Muscle layer of duodenum (tissue), 2 donors: ENCODE results near the gene GOT1.

ENCODE experiments used
- H3K27ac ChIP-seq: one replicate; pipeline ENCODE4 v1.7.0; 2013; ENCODE audit warnings: mild to moderate bottlenecking, low read length
- H3K27me3 ChIP-seq: one replicate; pipeline ENCODE4 v1.7.0; 2013; ENCODE audit warnings: low read depth, mild to moderate bottlenecking, control low read depth, low read length
- H3K36me3 ChIP-seq, 2 donors: one replicate each; pipeline ENCODE4 v1.7.0; 2013; ENCODE audit warnings: low read length in 2 of 2, control low read depth in 1 of 2, mild to moderate bottlenecking in 1 of 2; ENCODE audit not compliant: insufficient read depth in 2 of 2, control insufficient read depth in 1 of 2
- H3K4me1 ChIP-seq, 2 donors: one replicate each; pipeline ENCODE4 v1.7.0; 2013; ENCODE audit warnings: low read length in 2 of 2, mild to moderate bottlenecking in 2 of 2, control low read depth in 1 of 2, moderate library complexity in 1 of 2; ENCODE audit not compliant: insufficient read depth in 2 of 2, control insufficient read depth in 1 of 2
- H3K4me3 ChIP-seq, 2 donors: one replicate each; pipeline ENCODE4 v1.7.0; 2013; ENCODE audit warnings: low read length in 2 of 2, low read depth in 1 of 2, mild to moderate bottlenecking in 1 of 2
- H3K9me3 ChIP-seq, 2 donors: one replicate each; pipeline ENCODE4 v1.7.0; 2013; ENCODE audit warnings: low read length in 2 of 2, control low read depth in 1 of 2, mild to moderate bottlenecking in 1 of 2; ENCODE audit not compliant: control insufficient read depth in 1 of 2
- donor health status: healthy.

The GOT1 gene

DNA sequence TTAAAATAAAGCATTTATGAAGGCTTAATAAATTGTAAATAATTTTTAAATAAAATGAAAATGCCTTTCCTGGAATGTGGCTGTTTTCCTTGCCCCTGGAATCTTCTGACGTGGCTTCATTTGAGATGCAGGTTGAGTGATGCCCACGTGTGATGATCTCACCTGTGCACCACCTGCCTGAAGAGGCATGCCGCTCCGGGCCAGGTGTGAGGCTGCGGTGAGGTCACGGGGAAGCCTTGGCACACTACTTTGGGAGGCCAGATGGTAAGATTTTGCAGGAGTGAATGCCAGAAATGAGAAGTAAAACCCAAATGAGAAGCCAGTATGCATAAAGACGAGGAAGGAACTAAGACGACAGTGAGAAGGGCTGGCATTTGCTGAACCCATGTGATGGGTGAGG is 36.2 kb downstream of the GOT1 start:
- H3K27ac ChIP-seq: no peak overlapping the region
- H3K36me3 ChIP-seq: peaks cover 19 to 27% of the 10 kb centered on the region in 2 donors
- H3K4me1 ChIP-seq: peaks cover 0 to 4% of the 10 kb centered on the region in 2 donors
- no peaks in the 10 kb centered on the region for H3K27me3 ChIP-seq
- no peaks in the 10 kb centered on the region for H3K9me3 ChIP-seq
- no peak overlapping the region for H3K4me3 ChIP-seq

DNA sequence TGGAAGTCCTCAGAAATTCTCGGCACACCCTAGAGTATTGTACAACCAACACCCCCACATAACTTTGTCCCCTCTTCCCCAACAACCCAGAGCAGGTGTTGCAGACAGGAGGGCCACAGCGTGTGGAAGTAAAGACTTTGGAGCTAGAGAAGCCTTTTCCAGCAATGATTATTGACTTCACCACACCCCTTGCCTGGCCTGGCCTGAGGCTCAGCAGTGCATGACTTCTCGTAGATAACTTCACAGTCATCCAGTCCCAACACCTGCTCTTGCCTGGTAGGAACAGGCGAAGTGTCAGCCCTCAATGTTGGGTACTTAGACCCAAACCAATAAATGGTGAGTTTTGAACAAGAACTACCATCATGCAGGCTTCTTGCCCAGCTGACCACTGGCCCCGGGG is 36.7 kb downstream of the GOT1 start:
- peaks cover 0 to 4% of the 10 kb centered on the region in 2 donors for H3K4me1 ChIP-seq
- H3K27ac ChIP-seq: no peak overlapping the region
- H3K4me3 ChIP-seq: no peak overlapping the region
- no peaks in the 10 kb centered on the region for H3K9me3 ChIP-seq
- peaks cover 15 to 21% of the 10 kb centered on the region in 2 donors for H3K36me3 ChIP-seq
- H3K27me3 ChIP-seq: no peaks in the 10 kb centered on the region

DNA sequence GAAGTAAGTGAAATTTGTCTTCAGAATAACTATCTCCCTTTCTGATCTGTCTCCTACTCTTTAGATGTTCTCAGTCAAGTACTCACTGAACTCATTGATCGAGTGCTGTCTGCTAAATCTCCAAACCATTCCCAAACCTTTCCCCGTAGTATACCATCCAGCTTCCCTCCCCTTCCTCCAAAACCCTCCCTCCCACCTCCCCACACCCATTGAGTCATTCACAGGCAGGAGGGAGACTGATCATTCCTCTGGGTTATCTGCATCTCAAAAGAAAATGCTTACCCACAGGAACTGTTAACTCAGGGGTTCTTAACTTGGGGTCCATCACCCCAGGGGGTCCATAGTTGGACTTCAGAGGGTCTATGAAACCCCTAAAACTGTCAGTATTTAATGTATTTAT is 37.4 kb downstream of the GOT1 start:
- no peaks in the 10 kb centered on the region for H3K9me3 ChIP-seq
- peaks cover 0 to 4% of the 10 kb centered on the region in 2 donors for H3K4me1 ChIP-seq
- H3K27ac ChIP-seq: no peak overlapping the region
- no peak overlapping the region for H3K4me3 ChIP-seq
- peaks cover 11 to 16% of the 10 kb centered on the region in 2 donors for H3K36me3 ChIP-seq
- H3K27me3 ChIP-seq: no peaks in the 10 kb centered on the region

DNA sequence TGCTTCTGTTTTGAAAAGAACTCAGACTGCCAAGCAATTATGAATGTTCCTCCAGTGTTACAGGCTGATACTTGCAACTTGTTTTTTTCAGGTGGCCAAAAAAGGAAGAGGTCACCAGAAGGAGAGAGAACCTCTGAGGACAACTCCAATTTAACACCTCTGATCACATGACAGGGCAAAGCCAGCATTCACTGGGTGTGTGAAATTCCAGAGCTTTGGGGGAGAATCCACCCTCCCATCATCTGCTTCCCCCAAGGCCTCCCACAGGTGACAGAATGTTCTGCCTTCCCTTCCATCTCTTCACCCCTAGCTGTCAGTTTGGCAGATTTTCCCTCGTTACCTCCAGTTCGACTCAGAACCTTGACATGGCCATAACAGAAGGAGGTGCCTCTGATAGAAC is 39.1 kb downstream of the GOT1 start:
- Histone ChIP-seq H3K4me3 (no peak overlapping the region), H3K27ac (no peak overlapping the region), H3K27me3 (no peaks in the 10 kb centered on the region), H3K36me3 (peaks cover 0 to 3% of the 10 kb centered on the region in 2 donors), H3K9me3 (no peaks in the 10 kb centered on the region), H3K4me1 (peaks cover 0 to 4% of the 10 kb centered on the region in 2 donors)

DNA sequence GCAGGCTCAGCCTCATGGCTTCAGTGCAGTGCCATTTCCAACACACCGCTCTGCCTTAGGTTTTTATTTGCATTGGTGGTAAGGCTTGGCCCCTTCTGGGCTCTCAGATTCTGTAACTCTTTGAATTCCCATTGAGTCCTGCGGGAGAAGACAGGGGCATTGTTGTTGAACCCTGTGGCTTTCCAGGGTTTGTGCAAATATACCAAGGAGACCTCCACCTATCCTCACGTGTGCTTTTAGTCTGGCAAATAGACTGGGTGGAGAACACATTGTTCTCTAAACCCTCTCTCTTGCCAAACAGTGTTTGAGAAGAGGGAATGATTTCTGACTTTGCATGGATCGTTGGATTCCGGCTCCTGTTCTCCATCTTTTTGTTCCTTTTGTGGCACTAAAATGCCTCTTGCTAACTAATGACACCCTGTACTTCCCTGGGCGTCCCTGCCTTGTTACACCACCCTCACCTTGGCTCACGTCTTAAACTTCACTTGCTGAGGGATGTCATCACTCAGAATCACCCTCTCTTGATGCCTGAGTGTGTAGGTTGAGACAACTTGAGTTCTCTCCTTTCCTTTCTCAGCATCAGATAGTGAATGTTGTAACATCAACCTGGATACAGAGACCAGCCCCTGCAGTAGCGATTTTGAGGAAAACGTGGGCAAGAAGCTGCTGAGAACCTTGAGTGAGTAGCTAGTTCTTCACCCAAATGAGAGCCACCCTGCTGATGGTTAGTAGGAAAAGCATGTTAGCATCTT is 40.5 kb downstream of the GOT1 start:
- H3K27me3 ChIP-seq: no peaks in the 10 kb centered on the region
- H3K27ac ChIP-seq: no peak overlapping the region
- no peaks in the 10 kb centered on the region for H3K36me3 ChIP-seq
- H3K4me1 ChIP-seq: peaks cover 0 to 4% of the 10 kb centered on the region in 2 donors
- H3K4me3 ChIP-seq: no peak overlapping the region
- no peaks in the 10 kb centered on the region for H3K9me3 ChIP-seq

- no peaks in the 10 kb centered on the region for H3K9me3 ChIP-seq
- H3K27me3 ChIP-seq: no peaks in the 10 kb centered on the region
- H3K4me3 ChIP-seq: no peak overlapping the region
- peaks cover 0 to 4% of the 10 kb centered on the region in 2 donors for H3K4me1 ChIP-seq
- no peaks in the 10 kb centered on the region for H3K36me3 ChIP-seq
- no peak overlapping the region for H3K27ac ChIP-seq
Measured at GRCh38 chr10:99387541-99387940, 42.9 kb downstream of the GOT1 start.

GRCh38 chr10:99387071-99387470 is 43.4 kb downstream of the GOT1 start:
- Histone ChIP-seq H3K9me3 (no peaks in the 10 kb centered on the region), H3K27ac (no peak overlapping the region), H3K4me1 (peaks cover 0 to 2% of the 10 kb centered on the region in 2 donors), H3K27me3 (no peaks in the 10 kb centered on the region), H3K36me3 (no peaks in the 10 kb centered on the region), H3K4me3 (no peak overlapping the region)

DNA sequence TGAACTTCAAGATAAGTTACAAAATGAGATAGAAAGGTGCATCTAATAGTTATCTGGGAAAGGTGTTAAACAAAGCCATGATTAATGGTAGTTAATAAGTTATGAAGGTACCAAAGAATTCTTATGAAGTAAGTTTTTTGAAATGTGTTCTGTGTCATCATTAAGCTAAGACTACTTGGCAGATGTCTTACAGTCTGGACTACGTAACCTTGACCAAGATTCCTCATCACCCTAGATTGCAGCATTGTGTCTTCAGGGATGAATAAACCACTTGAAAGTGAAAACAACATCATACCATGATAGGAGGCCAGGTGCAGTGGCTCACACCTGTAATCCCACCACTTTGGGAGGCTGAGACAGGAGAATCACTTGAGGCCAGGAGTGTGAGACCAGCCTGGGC is 48.2 kb downstream of the GOT1 start:
- no peaks in the 10 kb centered on the region for H3K27me3 ChIP-seq
- no peak overlapping the region for H3K4me3 ChIP-seq
- no peaks in the 10 kb centered on the region for H3K36me3 ChIP-seq
- H3K9me3 ChIP-seq: no peaks in the 10 kb centered on the region
- H3K27ac ChIP-seq: no peak overlapping the region
- H3K4me1 ChIP-seq: no peaks in the 10 kb centered on the region

DNA sequence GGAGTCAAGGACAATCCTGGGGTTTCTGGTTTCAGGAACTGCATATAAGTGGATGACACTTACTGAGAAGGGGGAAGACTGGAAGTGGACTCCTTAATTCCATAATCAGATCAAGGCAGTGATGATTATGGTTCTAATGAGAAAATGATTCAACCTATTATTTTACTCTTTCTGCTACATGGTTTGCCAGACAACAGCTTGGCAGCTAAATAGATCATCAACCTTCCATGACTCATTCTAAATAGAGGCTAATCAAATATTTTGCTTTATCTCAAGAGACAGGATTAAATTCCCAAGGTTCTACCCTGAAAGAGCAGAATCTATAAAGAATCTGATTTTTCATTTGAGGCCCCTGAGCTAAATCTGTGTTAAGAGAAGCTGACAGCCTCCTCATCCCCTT is 55.0 kb downstream of the GOT1 start:
- no peaks in the 10 kb centered on the region for H3K36me3 ChIP-seq
- no peaks in the 10 kb centered on the region for H3K27me3 ChIP-seq

DNA sequence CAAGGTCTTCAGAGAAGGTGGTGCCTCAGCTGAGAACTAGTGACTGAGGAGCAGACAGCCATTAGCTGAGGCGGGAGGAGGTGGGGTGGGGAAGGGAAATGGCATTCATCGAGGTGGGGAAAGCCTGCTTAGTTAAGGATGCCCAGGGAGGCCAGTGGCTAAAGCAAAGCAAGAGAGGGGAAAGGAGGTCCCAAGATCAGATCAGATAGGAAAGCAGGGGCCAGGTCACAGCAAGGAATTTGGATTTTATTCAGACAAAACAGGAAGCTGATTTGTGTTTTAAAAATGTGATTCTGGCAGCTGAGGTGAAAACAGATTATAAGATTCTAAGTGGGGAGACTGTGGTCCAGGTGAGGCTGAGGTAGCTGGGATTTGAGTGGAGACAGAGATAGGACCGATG is 55.5 kb downstream of the GOT1 start:
- H3K4me1 ChIP-seq: no peaks in the 10 kb centered on the region
- no peaks in the 10 kb centered on the region for H3K27me3 ChIP-seq
- H3K27ac ChIP-seq: no peak overlapping the region
- no peaks in the 10 kb centered on the region for H3K9me3 ChIP-seq
- no peak overlapping the region for H3K4me3 ChIP-seq
- H3K36me3 ChIP-seq: no peaks in the 10 kb centered on the region

More for the DNA sequence above, 55.0 kb downstream of the GOT1 start:
- no peak overlapping the region for H3K27ac ChIP-seq
- no peaks in the 10 kb centered on the region for H3K4me1 ChIP-seq
- no peaks in the 10 kb centered on the region for H3K9me3 ChIP-seq
- no peak overlapping the region for H3K4me3 ChIP-seq

- H3K4me1 ChIP-seq: no peaks in the 10 kb centered on the region
- no peak overlapping the region for H3K27ac ChIP-seq
- no peaks in the 10 kb centered on the region for H3K36me3 ChIP-seq
- H3K9me3 ChIP-seq: no peaks in the 10 kb centered on the region
- H3K4me3 ChIP-seq: no peak overlapping the region
- H3K27me3 ChIP-seq: no peaks in the 10 kb centered on the region
Measured at GRCh38 chr10:99374526-99374925, 55.9 kb downstream of the GOT1 start.
